Measurements from ENCODE around the gene AGAP4. TPM values are rescaled to one million over a fixed set of nuclear protein-coding genes. Genes with fewer than 3 reads are reported as not detected.
"Not testable (repeated sequence)": the region's sequence is repeated elsewhere in the genome, so short reads cannot be mapped to it uniquely, and the experiment has no call there.

AGAP4 gene
- total RNA-seq, 8 experiments from 2014 or later: 7.9 to 21.3 (median 12.8) TPM

- WGBS, 10 experiments: 40 to 100% (median 71%) methylated on average over 1 to 5 of the region's 7 CpGs; no CpG with 5 or more reads in 2 of the 10 experiments
- no peaks in the 10 kb centered on the region for H3K4me1 ChIP-seq (replicated peaks in 1 of 2)
- in situ Hi-C loops (cut with MboI; ENCODE audit: low pct_unique_long_range_greater_than_20kb in 2 of 9, low sequenced_read_pairs in 9 of 9, unreplicated experiment in 9 of 9): no loop called here
- no peak for ATAC-seq (replicated peaks in 6 of 8)
- no peak overlapping the region for H3K4me3 ChIP-seq
- no peak overlapping the region for H3K27ac ChIP-seq
Measured at GRCh38 chr10:45817130-45817859, 30.0 kb downstream of the AGAP4 start.

- H3K4me3 ChIP-seq; H3K27ac ChIP-seq; in situ Hi-C loops (cut with MboI; ENCODE audit: low pct_unique_long_range_greater_than_20kb in 2 of 9, low sequenced_read_pairs in 9 of 9, unreplicated experiment in 9 of 9); ATAC-seq (replicated peaks in 6 of 8): not testable (repeated sequence)
- WGBS, 10 experiments: 49 to 96% (median 60%) methylated on average over 1 to 4 of the region's 4 CpGs; no CpG with 5 or more reads in 5 of the 10 experiments
- H3K4me1 ChIP-seq (replicated peaks in 1 of 2): peaks cover 11 to 13% of the 10 kb centered on the region in 2 donors
Measured at GRCh38 chr10:45814146-45814545, 33.2 kb downstream of the AGAP4 start.

DNA sequence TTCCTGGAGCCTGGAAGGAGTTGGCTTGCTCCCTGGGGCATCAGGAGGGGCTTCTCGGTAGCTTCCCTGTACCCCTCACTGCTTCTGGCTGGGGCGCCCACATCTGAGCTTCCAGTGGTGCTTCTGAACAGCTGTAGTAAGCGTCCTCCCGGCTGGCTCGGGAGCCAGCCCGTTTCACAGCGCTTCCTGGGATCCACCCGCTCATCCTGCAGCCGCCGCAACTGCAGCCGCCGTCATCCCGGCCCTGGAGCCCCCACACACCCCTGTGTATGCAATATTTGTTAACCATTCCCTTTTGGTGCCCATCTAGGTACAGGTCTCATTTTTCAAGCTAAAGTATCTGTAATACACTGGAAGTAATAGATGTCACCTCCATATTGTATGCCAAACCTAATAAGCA, 34.3 kb downstream of the AGAP4 start:
- in situ Hi-C loops (cut with MboI; ENCODE audit: low pct_unique_long_range_greater_than_20kb in 2 of 9, low sequenced_read_pairs in 9 of 9, unreplicated experiment in 9 of 9); ATAC-seq (replicated peaks in 6 of 8); H3K4me3 ChIP-seq; H3K27ac ChIP-seq: not testable (repeated sequence)
- WGBS, 10 experiments: no CpG with 5 or more reads among the region's 13 CpGs
- peaks cover 11 to 17% of the 10 kb centered on the region in 2 donors for H3K4me1 ChIP-seq (replicated peaks in 1 of 2)

DNA sequence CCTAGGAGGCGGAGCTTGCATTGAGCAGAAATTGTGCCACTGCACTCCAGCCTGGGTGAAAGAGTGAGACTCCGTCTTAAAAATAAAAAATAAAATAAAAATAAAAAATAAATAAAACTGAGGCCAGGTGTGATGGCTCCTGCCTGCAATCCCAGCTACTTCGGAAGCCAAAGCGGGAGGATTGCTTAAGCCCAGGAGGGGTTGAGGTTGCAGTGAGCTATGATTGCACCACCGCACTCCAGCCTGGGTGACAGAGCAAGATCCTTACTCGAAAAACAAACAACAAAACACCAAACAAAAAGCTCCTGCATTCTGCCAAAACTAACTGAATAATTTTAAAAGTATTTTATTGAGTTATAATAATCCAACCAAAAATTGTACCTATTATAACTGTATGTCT, 36.2 kb downstream of the AGAP4 start:
- in situ Hi-C loops (cut with MboI; ENCODE audit: low pct_unique_long_range_greater_than_20kb in 2 of 9, low sequenced_read_pairs in 9 of 9, unreplicated experiment in 9 of 9): no loop called here
- Histone ChIP-seq H3K27ac (no peak overlapping the region), H3K4me1 (replicated peaks in 1 of 2) (peaks cover 11 to 17% of the 10 kb centered on the region in 2 donors), H3K4me3 (no peak overlapping the region)
- 43 to 100% (median 82%) methylated on average over 1 to 6 of the region's 6 CpGs; no CpG with 5 or more reads in 1 of the 10 experiments for WGBS, 10 experiments
- no peak for ATAC-seq (replicated peaks in 6 of 8)

DNA sequence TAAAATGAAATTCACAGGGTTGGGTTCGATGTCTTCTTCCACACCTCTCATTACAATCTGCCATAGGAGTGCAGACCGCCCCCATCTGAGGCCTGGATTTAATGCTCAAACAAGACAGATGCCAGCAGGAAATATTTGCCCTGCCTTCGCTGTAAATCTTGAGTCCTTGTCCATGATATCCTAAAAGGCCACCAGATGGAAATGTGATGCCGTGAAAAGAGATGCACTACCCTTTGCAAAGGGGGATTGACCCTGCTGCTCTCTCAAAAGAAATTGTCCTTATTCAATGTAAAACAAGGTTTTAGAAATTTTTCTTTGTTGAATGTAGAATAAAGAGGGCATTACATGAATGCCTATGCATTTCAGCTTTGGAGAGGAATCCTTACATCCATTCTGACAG, 37.5 kb downstream of the AGAP4 start:
- ATAC-seq (replicated peaks in 6 of 8): peak in 6 of 8 experiments; percentile 40 to 72 (median 66)
- Histone ChIP-seq H3K27ac (no peak overlapping the region), H3K4me3 (no peak overlapping the region), H3K4me1 (replicated peaks in 1 of 2) (peaks cover 11 to 17% of the 10 kb centered on the region in 2 donors)
- 0 to 83% (median 60%) methylated on average over 1 to 4 of the region's 4 CpGs for WGBS, 10 experiments
- in situ Hi-C loops (cut with MboI; ENCODE audit: low pct_unique_long_range_greater_than_20kb in 2 of 9, low sequenced_read_pairs in 9 of 9, unreplicated experiment in 9 of 9): no loop called here

- H3K4me1 ChIP-seq (replicated peaks in 1 of 2): peaks cover 7 to 12% of the 10 kb centered on the region in 2 donors
- in situ Hi-C loops (cut with MboI; ENCODE audit: low pct_unique_long_range_greater_than_20kb in 2 of 9, low sequenced_read_pairs in 9 of 9, unreplicated experiment in 9 of 9); H3K4me3 ChIP-seq; H3K27ac ChIP-seq: not testable (repeated sequence)
- ATAC-seq (replicated peaks in 6 of 8): peak in 2 of 8 experiments; percentile 25 to 40
- no CpG with 5 or more reads among the region's 2 CpGs for WGBS, 10 experiments
Measured at GRCh38 chr10:45804996-45805395, 42.3 kb downstream of the AGAP4 start.

GRCh38 chr10:45803060-45804010, 44.0 kb downstream of the AGAP4 start:
- 40 to 78% (median 56%) methylated on average over 1 to 3 of the region's 13 CpGs; no CpG with 5 or more reads in 6 of the 10 experiments for WGBS, 10 experiments
- peak in 2 of 8 experiments; percentile 27 to 89 for ATAC-seq (replicated peaks in 6 of 8)
- H3K4me3 ChIP-seq; in situ Hi-C loops (cut with MboI; ENCODE audit: low pct_unique_long_range_greater_than_20kb in 2 of 9, low sequenced_read_pairs in 9 of 9, unreplicated experiment in 9 of 9); H3K4me1 ChIP-seq (replicated peaks in 1 of 2); H3K27ac ChIP-seq: not testable (repeated sequence)

GRCh38 chr10:45794761-45795160, 52.5 kb downstream of the AGAP4 start:
- H3K27ac ChIP-seq; H3K4me3 ChIP-seq; H3K4me1 ChIP-seq (replicated peaks in 1 of 2); ATAC-seq (replicated peaks in 6 of 8); in situ Hi-C loops (cut with MboI; ENCODE audit: low pct_unique_long_range_greater_than_20kb in 2 of 9, low sequenced_read_pairs in 9 of 9, unreplicated experiment in 9 of 9): not testable (repeated sequence)
- 49 to 100% (median 67%) methylated on average over 1 to 2 of the region's 2 CpGs; no CpG with 5 or more reads in 5 of the 10 experiments for WGBS, 10 experiments

DNA sequence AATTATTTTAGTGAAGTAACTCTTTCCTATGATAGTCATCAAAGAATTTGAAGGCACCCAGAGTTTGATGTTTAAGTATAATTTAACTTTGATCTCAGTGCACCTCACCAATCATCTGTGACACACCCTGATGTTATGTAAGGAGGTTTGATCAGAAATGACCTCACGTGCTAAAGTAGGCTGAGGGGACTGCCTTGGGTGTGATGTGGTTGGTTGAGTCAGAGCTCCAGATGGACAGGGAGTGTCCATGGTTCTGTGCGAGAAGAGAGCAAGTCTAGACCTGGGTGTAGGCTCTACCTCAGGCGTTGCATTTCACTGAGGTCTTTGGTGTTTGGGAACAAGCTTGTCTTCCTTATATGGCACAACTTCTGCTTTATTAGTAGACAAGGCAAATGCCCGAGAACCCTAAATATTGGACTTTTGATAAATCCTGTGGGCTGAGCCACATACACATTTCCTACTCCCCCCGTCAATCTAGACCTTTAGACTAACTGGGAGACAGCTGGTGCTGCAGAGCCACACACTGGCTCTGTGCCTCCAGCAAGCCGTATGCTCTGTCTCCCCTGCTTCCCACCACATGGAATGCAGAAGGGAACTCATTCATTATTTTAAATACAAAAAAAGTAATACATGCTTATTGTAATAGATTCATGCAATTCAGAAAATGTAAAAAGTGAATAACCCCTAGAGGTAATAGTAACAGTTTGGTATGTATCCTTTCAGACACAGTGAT, 56.4 kb downstream of the AGAP4 start:
- in situ Hi-C loops (cut with MboI; ENCODE audit: low pct_unique_long_range_greater_than_20kb in 2 of 9, low sequenced_read_pairs in 9 of 9, unreplicated experiment in 9 of 9); H3K27ac ChIP-seq; H3K4me1 ChIP-seq (replicated peaks in 1 of 2); H3K4me3 ChIP-seq: not testable (repeated sequence)
- ATAC-seq (replicated peaks in 6 of 8): peak in 3 of 8 experiments; percentile 85 to 99 (median 99)
- no CpG with 5 or more reads among the region's 6 CpGs for WGBS, 10 experiments

DNA sequence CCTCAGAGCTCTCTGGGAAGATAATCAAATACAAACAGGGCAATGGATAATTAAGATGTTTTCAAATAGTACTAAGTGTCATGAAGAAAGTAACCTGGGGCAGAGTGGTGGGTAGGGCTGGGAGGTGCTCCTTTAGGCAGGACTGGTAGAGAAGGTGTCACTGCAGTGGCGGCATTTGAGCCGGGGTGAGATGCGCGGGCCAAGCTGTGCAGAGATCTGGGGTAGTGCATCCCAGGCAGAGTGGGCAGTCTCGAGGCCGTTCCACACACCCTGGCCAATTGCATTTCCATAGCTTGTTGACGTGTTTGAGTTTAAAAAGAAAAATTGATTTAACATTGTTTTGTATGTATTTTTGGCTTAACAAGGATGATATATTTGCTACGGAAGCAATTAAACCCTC, 57.3 kb downstream of the AGAP4 start:
- in situ Hi-C loops (cut with MboI; ENCODE audit: low pct_unique_long_range_greater_than_20kb in 2 of 9, low sequenced_read_pairs in 9 of 9, unreplicated experiment in 9 of 9); H3K4me1 ChIP-seq (replicated peaks in 1 of 2); H3K27ac ChIP-seq; ATAC-seq (replicated peaks in 6 of 8); H3K4me3 ChIP-seq: not testable (repeated sequence)
- WGBS, 10 experiments: 85% methylated on average over 4 of the region's 8 CpGs; no CpG with 5 or more reads in 9 of the 10 experiments

GRCh38 chr10:45787212-45787741, 60.0 kb downstream of the AGAP4 start:
- H3K27ac ChIP-seq; H3K4me1 ChIP-seq (replicated peaks in 1 of 2); in situ Hi-C loops (cut with MboI; ENCODE audit: low pct_unique_long_range_greater_than_20kb in 2 of 9, low sequenced_read_pairs in 9 of 9, unreplicated experiment in 9 of 9); H3K4me3 ChIP-seq: not testable (repeated sequence)
- peak in 1 of 8 experiments; percentile 15 for ATAC-seq (replicated peaks in 6 of 8)
- no CpG with 5 or more reads among the region's 5 CpGs for WGBS, 10 experiments

- ATAC-seq (replicated peaks in 6 of 8); H3K27ac ChIP-seq; in situ Hi-C loops (cut with MboI; ENCODE audit: low pct_unique_long_range_greater_than_20kb in 2 of 9, low sequenced_read_pairs in 9 of 9, unreplicated experiment in 9 of 9); H3K4me1 ChIP-seq (replicated peaks in 1 of 2); H3K4me3 ChIP-seq: not testable (repeated sequence)
- no CpG with 5 or more reads among the region's 1 CpG for WGBS, 10 experiments
Measured at GRCh38 chr10:45786217-45786616, 61.1 kb downstream of the AGAP4 start.
